ENCODE results near the gene SLC9A9. TPM values are rescaled to one million over a fixed set of nuclear protein-coding genes. Genes with fewer than 3 reads are reported as not detected.

The SLC9A9 gene
- polyA plus RNA-seq, 1 of the 3 experiments (the other 2 are of a cell fraction): 0.05 TPM

DNA sequence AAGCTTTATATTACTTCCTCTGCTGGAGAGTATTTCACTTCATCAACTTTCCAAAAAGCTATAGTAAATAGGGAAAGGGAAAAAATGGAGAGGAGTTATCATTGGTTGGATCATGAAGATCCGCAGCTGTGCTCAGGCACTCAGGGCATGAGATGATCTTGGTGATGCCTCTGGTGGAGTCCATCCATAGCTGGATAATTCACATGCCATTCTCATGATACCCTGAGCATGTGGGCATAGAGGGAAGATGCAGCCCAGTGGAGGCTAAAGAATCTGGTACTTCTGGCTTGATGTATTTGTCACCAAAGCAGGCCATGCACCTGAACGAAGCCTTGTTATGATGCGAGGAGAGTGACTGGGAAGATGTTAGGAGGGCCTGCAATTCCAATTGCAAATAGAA is 578.5 kb downstream of the SLC9A9 start (continued):
- TF ChIP-seq, protein P1, sequence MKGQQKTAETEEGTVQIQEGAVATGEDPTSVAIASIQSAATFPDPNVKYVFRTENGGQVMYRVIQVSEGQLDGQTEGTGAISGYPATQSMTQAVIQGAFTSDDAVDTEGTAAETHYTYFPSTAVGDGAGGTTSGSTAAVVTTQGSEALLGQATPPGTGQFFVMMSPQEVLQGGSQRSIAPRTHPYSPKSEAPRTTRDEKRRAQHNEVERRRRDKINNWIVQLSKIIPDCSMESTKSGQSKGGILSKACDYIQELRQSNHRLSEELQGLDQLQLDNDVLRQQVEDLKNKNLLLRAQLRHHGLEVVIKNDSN (IDR thresholded peaks at IDR 0.05; ENCODE audit: borderline replicate concordance, low read depth): no peak
- TF ChIP-seq GATA2 (CRISPR knock-in tag; IDR thresholded peaks at IDR 0.05): no peak
- no peak for TF ChIP-seq NFIC (IDR thresholded peaks at IDR 0.05; ENCODE audit: borderline replicate concordance)

DNA sequence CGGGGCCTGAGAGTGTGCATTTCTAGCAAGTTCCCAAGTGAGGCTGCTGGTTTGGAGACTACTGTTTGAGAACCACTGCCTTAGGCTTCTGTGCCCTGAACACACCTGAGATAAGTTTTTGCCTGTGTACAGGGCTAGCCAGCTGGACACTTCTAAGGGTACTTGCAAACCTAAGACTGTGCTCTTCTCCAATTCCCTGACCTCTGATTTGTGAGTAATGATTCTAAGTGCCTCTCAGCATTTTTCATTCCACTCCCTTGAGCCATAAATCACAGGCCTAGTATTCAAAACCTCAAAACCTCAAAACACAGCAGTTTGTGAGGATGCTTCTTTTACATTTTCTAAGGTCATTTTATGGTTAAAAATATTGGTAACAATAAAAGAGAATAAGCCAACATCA is 580.3 kb downstream of the SLC9A9 start:
- Histone ChIP-seq H3K4me2 (no peak overlapping the region), H3K9me2 (no peaks in the 10 kb centered on the region), H4K20me1 (ENCODE audit: insufficient read depth) (no peaks in the 10 kb centered on the region), H3K9me3 (no peaks in the 10 kb centered on the region), H3F3A (replicated peaks; ENCODE audit: insufficient read depth) (no peaks in the 10 kb centered on the region), H2AFZ (ENCODE audit: low read depth) (no peak overlapping the region), H3K27me3 (ENCODE audit: insufficient read depth) (no peaks in the 10 kb centered on the region), H3K4me3 (ENCODE audit: low read depth in 2 of 2, low read length in 1 of 2) (no peak overlapping the region), H3K9ac (no peak overlapping the region), H3K4me1 (ENCODE audit: control insufficient read depth in 1 of 2, insufficient read depth in 2 of 2, low read depth in 1 of 2, low read length in 1 of 2) (no peaks in the 10 kb centered on the region), H3K79me2 (ENCODE audit: insufficient read depth) (no peaks in the 10 kb centered on the region), H3K36me3 (replicated peaks in 1 of 2; ENCODE audit: control insufficient read depth in 1 of 2, insufficient read depth in 2 of 2, low read length in 1 of 2) (no peaks in the 10 kb centered on the region), H3K27ac (ENCODE audit: low read depth in 2 of 2, low read length in 1 of 2) (no peak overlapping the region)
- no peak for DNase-seq
- ChIA-PET CTCF (no interaction called here), POLR2A (no interaction called here)
- TF ChIP-seq, protein P2, sequence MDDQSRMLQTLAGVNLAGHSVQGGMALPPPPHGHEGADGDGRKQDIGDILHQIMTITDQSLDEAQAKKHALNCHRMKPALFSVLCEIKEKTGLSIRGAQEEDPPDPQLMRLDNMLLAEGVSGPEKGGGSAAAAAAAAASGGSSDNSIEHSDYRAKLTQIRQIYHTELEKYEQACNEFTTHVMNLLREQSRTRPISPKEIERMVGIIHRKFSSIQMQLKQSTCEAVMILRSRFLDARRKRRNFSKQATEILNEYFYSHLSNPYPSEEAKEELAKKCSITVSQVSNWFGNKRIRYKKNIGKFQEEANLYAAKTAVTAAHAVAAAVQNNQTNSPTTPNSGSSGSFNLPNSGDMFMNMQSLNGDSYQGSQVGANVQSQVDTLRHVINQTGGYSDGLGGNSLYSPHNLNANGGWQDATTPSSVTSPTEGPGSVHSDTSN (IDR thresholded peaks at IDR 0.05): peak; percentile 70
- TF ChIP-seq NFIC (IDR thresholded peaks at IDR 0.05; ENCODE audit: borderline replicate concordance) (no peak), POLR2AphosphoS5 (IDR thresholded peaks at IDR 0.05; ENCODE audit: low read depth, low read length) (no peak), TAF1 (IDR thresholded peaks at IDR 0.05; ENCODE audit: borderline replicate concordance, low read depth, low read length) (no peak), TCF12 (IDR thresholded peaks at IDR 0.05) (peak; percentile 37; the same call in 1 of the 2 replicates), FOSL2 (IDR thresholded peaks at IDR 0.05; ENCODE audit: borderline replicate concordance, low read depth) (no peak), CHD2 (IDR thresholded peaks at IDR 0.05; ENCODE audit: low read length, partially characterized antibody) (no peak), RXRA (IDR thresholded peaks at IDR 0.05; ENCODE audit: borderline replicate concordance, low read depth) (no peak)
- TF ChIP-seq, protein P3, sequence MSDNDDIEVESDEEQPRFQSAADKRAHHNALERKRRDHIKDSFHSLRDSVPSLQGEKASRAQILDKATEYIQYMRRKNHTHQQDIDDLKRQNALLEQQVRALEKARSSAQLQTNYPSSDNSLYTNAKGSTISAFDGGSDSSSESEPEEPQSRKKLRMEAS (IDR thresholded peaks at IDR 0.05; ENCODE audit: low read depth): no peak
- TF ChIP-seq, protein P4, sequence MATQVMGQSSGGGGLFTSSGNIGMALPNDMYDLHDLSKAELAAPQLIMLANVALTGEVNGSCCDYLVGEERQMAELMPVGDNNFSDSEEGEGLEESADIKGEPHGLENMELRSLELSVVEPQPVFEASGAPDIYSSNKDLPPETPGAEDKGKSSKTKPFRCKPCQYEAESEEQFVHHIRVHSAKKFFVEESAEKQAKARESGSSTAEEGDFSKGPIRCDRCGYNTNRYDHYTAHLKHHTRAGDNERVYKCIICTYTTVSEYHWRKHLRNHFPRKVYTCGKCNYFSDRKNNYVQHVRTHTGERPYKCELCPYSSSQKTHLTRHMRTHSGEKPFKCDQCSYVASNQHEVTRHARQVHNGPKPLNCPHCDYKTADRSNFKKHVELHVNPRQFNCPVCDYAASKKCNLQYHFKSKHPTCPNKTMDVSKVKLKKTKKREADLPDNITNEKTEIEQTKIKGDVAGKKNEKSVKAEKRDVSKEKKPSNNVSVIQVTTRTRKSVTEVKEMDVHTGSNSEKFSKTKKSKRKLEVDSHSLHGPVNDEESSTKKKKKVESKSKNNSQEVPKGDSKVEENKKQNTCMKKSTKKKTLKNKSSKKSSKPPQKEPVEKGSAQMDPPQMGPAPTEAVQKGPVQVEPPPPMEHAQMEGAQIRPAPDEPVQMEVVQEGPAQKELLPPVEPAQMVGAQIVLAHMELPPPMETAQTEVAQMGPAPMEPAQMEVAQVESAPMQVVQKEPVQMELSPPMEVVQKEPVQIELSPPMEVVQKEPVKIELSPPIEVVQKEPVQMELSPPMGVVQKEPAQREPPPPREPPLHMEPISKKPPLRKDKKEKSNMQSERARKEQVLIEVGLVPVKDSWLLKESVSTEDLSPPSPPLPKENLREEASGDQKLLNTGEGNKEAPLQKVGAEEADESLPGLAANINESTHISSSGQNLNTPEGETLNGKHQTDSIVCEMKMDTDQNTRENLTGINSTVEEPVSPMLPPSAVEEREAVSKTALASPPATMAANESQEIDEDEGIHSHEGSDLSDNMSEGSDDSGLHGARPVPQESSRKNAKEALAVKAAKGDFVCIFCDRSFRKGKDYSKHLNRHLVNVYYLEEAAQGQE (IDR thresholded peaks at IDR 0.05; ENCODE audit: low read depth, low read length): no peak
- 83% methylated on average over 1 of the region's 1 CpG for WGBS (ENCODE audit: low lambda C conversion rate)

Data from SK-N-SH (cell line).